HG02943 (cell line): Measurements from ENCODE around the gene DLG2.

Experiments
- ATAC-seq: cut with Tn5 transposase; IDR thresholded peaks from one replicate; pipeline ENCODE4 v1.9.1; 2021; ENCODE audit warnings: mild to moderate bottlenecking, low read depth, moderate library complexity; ENCODE audit not compliant: unreplicated experiment

The DLG2 gene

GRCh38 chr11:84720706-84721402, 906.3 kb downstream of the DLG2 start:
- ATAC-seq, result no peak

GRCh38 chr11:84719935-84720577, 907.1 kb downstream of the DLG2 start:
- no peak for ATAC-seq

GRCh38 chr11:84714316-84714780, 912.8 kb downstream of the DLG2 start:
- ATAC-seq, result peak; percentile 87

- no peak for ATAC-seq
Observed at GRCh38 chr11:84691830-84692229, 935.3 kb downstream of the DLG2 start.

- ATAC-seq, result no peak
Observed at GRCh38 chr11:84687433-84687832, 939.7 kb downstream of the DLG2 start.

GRCh38 chr11:84686716-84687115, 940.4 kb downstream of the DLG2 start:
- no peak for ATAC-seq

GRCh38 chr11:84685976-84686375, 941.2 kb downstream of the DLG2 start:
- no peak for ATAC-seq

GRCh38 chr11:84685149-84685548, 942.0 kb downstream of the DLG2 start:
- ATAC-seq, result no peak

- no peak for ATAC-seq
Observed at GRCh38 chr11:84681456-84681855, 945.7 kb downstream of the DLG2 start.

GRCh38 chr11:84675396-84676025, 951.6 kb downstream of the DLG2 start:
- no peak for ATAC-seq

- ATAC-seq, result no peak
Observed at GRCh38 chr11:84673753-84674152, 953.4 kb downstream of the DLG2 start.

GRCh38 chr11:84671325-84671999, 955.7 kb downstream of the DLG2 start:
- no peak for ATAC-seq

- ATAC-seq, result no peak
Observed at GRCh38 chr11:84663731-84664130, 963.4 kb downstream of the DLG2 start.

- ATAC-seq, result no peak
Observed at GRCh38 chr11:84660257-84660977, 966.7 kb downstream of the DLG2 start.

GRCh38 chr11:84655712-84656111, 971.4 kb downstream of the DLG2 start:
- no peak for ATAC-seq

- ATAC-seq, result no peak
Observed at GRCh38 chr11:84648471-84648870, 978.7 kb downstream of the DLG2 start.

GRCh38 chr11:84645988-84646694, 981.0 kb downstream of the DLG2 start:
- ATAC-seq, result no peak

GRCh38 chr11:84642500-84642899, 984.6 kb downstream of the DLG2 start:
- no peak for ATAC-seq

- ATAC-seq, result no peak
Observed at GRCh38 chr11:84634309-84634708, 992.8 kb downstream of the DLG2 start.
